Neural progenitor cell (in vitro differentiated cells): Measurements from ENCODE around the gene SLC39A13.

Experiments used
- EZH2 ChIP-seq: fragments of 200-600 bp; sonication (generic); IDR thresholded peaks from 2 replicates; pipeline ENCODE4 v1.6.1; 2017; ENCODE audit warnings: antibody characterized with exemption, mild to moderate bottlenecking, moderate library complexity
- EZH2phosphoT487 ChIP-seq: fragments of 200-600 bp; sonication (generic); IDR thresholded peaks from 2 replicates; pipeline ENCODE4 v1.6.1; 2017; ENCODE audit warnings: antibody characterized with exemption
- TF ChIP-seq, protein P1 (sequence below): fragments of 200-600 bp; sonication (generic); IDR thresholded peaks from 2 replicates; pipeline ENCODE4 v1.5.1; 2017; ENCODE audit warnings: antibody characterized with exemption, mild to moderate bottlenecking

DNA sequence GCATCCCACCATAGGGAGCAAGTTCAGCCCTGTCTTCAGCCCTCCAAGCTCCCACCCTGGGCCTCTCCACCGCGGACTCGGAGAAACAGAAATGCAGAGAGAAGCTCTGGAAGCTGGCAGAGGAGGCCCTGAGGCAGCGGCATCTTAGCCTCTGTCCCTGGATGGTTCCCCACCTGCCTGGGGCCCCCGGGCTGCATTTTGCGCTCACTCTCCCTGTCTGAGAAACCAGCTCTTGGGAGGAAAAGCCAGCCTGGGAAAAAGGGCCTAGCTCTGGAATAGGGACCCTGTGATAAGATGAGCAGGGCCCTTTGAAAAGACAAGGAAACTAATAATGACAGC lies 18.0 kb upstream of the SLC39A13 start:
- TF ChIP-seq, protein P1, sequence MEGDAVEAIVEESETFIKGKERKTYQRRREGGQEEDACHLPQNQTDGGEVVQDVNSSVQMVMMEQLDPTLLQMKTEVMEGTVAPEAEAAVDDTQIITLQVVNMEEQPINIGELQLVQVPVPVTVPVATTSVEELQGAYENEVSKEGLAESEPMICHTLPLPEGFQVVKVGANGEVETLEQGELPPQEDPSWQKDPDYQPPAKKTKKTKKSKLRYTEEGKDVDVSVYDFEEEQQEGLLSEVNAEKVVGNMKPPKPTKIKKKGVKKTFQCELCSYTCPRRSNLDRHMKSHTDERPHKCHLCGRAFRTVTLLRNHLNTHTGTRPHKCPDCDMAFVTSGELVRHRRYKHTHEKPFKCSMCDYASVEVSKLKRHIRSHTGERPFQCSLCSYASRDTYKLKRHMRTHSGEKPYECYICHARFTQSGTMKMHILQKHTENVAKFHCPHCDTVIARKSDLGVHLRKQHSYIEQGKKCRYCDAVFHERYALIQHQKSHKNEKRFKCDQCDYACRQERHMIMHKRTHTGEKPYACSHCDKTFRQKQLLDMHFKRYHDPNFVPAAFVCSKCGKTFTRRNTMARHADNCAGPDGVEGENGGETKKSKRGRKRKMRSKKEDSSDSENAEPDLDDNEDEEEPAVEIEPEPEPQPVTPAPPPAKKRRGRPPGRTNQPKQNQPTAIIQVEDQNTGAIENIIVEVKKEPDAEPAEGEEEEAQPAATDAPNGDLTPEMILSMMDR = no peak
- TF ChIP-seq EZH2 (no peak), EZH2phosphoT487 (no peak)
